Calu3 (cell line): ENCODE results near the gene DFFB. TPM values are rescaled to one million over a fixed set of nuclear protein-coding genes. Genes with fewer than 3 reads are reported as not detected.

Source experiments
- BruUV-seq: library from RNA; stranded (reverse); fragments of 400-500 nt; replicated peaks from 2 replicates; lab custom pipeline; 2021; lab: Mats Ljungman, UMichigan
- CTCF ChIA-PET: fragments of 300-600 bp; sonication (Branson Sonifier 250); formaldehyde crosslinking; loops from one replicate; lab custom pipeline; 2022; ENCODE audit warnings: antibody characterized with exemption; lab: Charles Lee
- DNase-seq: peaks from one replicate; pipeline ENCODE4 v3.0.0; 2022
- H3K27ac Mint-ChIP-seq: one replicate; pipeline ENCODE4 v1.8.0; 2022; ENCODE audit warnings: mixed read lengths; ENCODE audit not compliant: unreplicated experiment
- H3K27me3 Mint-ChIP-seq: one replicate; pipeline ENCODE4 v1.8.0; 2022; ENCODE audit warnings: mixed read lengths; ENCODE audit not compliant: unreplicated experiment
- H3K36me3 Mint-ChIP-seq: one replicate; pipeline ENCODE4 v1.8.0; 2022; ENCODE audit warnings: mild to moderate bottlenecking, moderate library complexity, mixed read lengths; ENCODE audit not compliant: insufficient read depth, unreplicated experiment
- H3K4me1 Mint-ChIP-seq: one replicate; pipeline ENCODE4 v1.8.0; 2022; ENCODE audit warnings: mild to moderate bottlenecking, low read depth, mixed read lengths; ENCODE audit not compliant: unreplicated experiment
- H3K4me3 Mint-ChIP-seq: one replicate; pipeline ENCODE4 v1.8.0; 2022; ENCODE audit warnings: mild to moderate bottlenecking, low read depth, moderate library complexity, mixed read lengths; ENCODE audit not compliant: unreplicated experiment
- H3K9me3 Mint-ChIP-seq: one replicate; pipeline ENCODE4 v1.8.0; 2022; ENCODE audit warnings: low read depth, mixed read lengths; ENCODE audit not compliant: unreplicated experiment
- intact Hi-C: fragments of 100-400 bp; cut with micrococcal nuclease; formaldehyde crosslinking; loops from one replicate; pipeline ENCODE4 v1.10.0; 2022; ENCODE audit not compliant: unreplicated experiment
- total RNA-seq: library from RNA; stranded (reverse); gene quantifications from 2 replicates; pipeline ENCODE4 v1.2.3, GENCODE V29; 2022
- TF ChIP-seq, protein P1 (sequence below): fragments of 200-600 bp; IDR thresholded peaks from one replicate; pipeline ENCODE4 v1.8.0; 2022; ENCODE audit warnings: antibody characterized with exemption; ENCODE audit not compliant: unreplicated experiment

The DFFB gene
- total RNA-seq, 1 experiment from 2014 or later: 6.6 TPM

DNA sequence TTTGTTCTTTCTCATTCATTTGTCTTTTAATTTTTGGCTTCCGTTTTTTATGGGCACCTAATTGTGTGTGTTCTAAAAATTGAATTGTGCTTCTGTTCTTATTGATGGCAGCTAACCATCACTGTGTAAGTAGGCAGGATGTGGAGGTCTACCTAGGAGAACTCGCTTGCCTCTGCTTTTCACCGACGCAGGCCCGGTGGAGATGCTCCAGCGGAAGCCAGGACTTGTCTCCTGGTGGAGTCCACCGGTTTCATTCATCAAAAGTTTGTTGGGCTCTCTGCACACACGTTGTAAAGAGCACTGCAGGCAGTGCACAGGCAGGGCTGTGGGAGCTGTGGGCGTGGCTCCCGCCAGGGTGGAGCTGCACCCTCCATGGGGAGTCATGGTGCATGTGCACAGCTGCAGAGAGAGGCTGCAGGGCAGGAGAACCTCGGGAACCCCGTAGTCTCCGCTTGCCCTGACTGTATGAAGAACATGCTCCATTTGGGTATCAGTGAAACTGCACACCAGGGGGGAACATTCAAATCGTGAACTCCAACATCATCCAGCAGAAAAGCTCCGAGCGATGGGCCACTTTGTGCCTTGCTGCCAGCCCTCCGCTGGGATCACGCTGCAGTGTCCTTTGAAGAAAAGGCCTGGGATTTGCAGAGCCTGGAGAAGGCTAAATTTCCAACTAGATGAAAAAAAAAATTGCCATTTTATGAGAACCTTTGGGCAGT, 48.8 kb downstream of the DFFB start:
- H3K27me3 Mint-ChIP-seq: no peaks in the 10 kb centered on the region
- H3K36me3 Mint-ChIP-seq: peaks cover 3% of the 10 kb centered on the region
- BruUV-seq: no TSS peak
- no peak overlapping the region for H3K27ac Mint-ChIP-seq
- CTCF ChIA-PET: no interaction called here
- DNase-seq: no peak
- no peak overlapping the region for H3K4me3 Mint-ChIP-seq
- TF ChIP-seq, protein P1, sequence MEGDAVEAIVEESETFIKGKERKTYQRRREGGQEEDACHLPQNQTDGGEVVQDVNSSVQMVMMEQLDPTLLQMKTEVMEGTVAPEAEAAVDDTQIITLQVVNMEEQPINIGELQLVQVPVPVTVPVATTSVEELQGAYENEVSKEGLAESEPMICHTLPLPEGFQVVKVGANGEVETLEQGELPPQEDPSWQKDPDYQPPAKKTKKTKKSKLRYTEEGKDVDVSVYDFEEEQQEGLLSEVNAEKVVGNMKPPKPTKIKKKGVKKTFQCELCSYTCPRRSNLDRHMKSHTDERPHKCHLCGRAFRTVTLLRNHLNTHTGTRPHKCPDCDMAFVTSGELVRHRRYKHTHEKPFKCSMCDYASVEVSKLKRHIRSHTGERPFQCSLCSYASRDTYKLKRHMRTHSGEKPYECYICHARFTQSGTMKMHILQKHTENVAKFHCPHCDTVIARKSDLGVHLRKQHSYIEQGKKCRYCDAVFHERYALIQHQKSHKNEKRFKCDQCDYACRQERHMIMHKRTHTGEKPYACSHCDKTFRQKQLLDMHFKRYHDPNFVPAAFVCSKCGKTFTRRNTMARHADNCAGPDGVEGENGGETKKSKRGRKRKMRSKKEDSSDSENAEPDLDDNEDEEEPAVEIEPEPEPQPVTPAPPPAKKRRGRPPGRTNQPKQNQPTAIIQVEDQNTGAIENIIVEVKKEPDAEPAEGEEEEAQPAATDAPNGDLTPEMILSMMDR: no peak
- intact Hi-C loops: no loop called here
- no peaks in the 10 kb centered on the region for H3K4me1 Mint-ChIP-seq
- H3K9me3 Mint-ChIP-seq: no peaks in the 10 kb centered on the region

DNA sequence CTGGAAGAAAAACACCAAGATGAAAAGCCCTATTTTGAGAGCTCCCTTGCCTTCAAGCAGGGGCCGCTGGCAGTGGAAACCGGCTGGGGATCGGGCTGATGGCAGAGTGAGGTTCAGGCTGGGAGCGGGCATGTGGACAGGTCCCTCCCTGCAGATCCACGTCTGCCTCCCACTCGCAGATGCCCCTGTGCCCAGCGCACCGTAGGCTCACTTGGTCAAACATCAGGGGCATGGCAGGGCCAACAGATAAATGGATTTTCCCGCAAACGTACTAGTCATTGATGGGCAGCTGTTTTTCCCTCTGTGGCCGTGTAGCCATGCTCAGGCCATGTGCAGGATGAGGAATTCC, 49.4 kb downstream of the DFFB start:
- Mint-ChIP-seq H3K9me3 (no peaks in the 10 kb centered on the region), H3K36me3 (peaks cover 2% of the 10 kb centered on the region), H3K4me1 (no peaks in the 10 kb centered on the region), H3K27ac (no peak overlapping the region), H3K27me3 (peaks cover 4% of the 10 kb centered on the region), H3K4me3 (no peak overlapping the region)
- BruUV-seq: no TSS peak
- no peak for DNase-seq
- CTCF ChIA-PET: no interaction called here
- intact Hi-C loops: no loop called here
- TF ChIP-seq, protein P1: no peak

DNA sequence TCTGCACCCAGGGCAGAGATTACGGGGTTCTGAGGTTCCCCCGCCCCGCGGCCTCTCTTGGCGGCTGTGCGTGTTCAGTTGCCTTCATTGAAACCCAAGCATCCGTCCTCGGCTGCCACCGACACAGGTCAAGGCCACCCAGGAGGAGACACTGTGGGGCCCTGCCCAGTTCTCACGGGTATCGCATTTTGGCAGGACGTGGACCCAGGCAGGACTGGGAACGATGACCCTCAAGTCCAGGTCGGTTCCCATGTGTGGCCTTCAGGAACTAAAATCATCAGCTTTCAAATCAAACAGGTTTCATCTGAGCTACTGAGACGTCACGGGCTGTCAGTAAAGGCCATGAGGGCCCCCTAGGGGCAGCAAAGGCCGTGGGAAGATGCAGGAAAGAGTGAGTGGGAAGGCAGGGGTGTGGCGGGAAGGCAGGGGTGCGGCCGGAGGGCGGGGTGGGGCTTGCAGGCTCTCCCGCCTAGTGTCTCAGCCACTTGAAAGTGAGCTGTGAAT, 49.8 kb downstream of the DFFB start:
- intact Hi-C loops: no loop called here
- no peak for DNase-seq
- CTCF ChIA-PET: no interaction called here
- no peak overlapping the region for H3K4me3 Mint-ChIP-seq
- H3K36me3 Mint-ChIP-seq: peaks cover 3% of the 10 kb centered on the region
- H3K27ac Mint-ChIP-seq: no peak overlapping the region
- no TSS peak for BruUV-seq
- H3K4me1 Mint-ChIP-seq: no peaks in the 10 kb centered on the region
- H3K9me3 Mint-ChIP-seq: no peaks in the 10 kb centered on the region
- TF ChIP-seq, protein P1: no peak
- H3K27me3 Mint-ChIP-seq: peaks cover 8% of the 10 kb centered on the region

DNA sequence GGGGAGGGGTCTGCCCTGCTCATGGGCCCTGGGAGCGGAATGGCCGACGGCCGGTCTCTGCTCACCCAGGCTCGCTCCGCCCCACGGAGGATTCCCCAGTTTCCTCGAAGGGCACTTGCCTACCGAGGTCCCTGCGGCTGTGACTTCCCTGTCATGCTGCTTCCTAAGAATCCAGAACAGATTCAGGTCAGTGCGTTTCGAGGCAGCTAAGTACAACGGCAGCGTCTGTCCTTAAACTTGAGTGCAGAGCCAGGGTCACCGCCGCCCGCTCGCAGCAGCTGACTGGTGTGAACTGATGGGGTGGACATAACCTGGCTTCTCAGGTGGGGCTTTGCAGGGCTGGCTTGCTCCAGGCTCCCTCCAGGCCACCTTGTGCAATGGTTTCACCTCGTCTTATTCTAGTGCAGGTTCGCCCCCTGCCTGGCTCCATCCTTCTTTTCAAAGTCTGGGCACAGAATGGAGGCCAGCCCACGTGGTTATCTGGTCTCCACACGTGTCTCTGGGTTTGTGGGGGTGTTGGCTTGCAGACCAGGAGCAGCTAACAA, 50.4 kb downstream of the DFFB start:
- peaks cover 8% of the 10 kb centered on the region for H3K27me3 Mint-ChIP-seq
- TF ChIP-seq, protein P1: no peak
- no peak overlapping the region for H3K27ac Mint-ChIP-seq
- H3K9me3 Mint-ChIP-seq: no peaks in the 10 kb centered on the region
- intact Hi-C loops: no loop called here
- CTCF ChIA-PET: no interaction called here
- no TSS peak for BruUV-seq
- no peaks in the 10 kb centered on the region for H3K4me1 Mint-ChIP-seq
- H3K4me3 Mint-ChIP-seq: no peak overlapping the region
- H3K36me3 Mint-ChIP-seq: peaks cover 3% of the 10 kb centered on the region
- DNase-seq: no peak
